H1 (cell line): Measurements from ENCODE around the gene PTPN2. TPM values are rescaled to one million over a fixed set of nuclear protein-coding genes. Genes with fewer than 3 reads are reported as not detected.

Experiments
- CTCF ChIA-PET: fragments of 300-600 bp; sonication (Branson Sonifier 250); formaldehyde crosslinking; loops from one replicate; lab custom pipeline; 2021; ENCODE audit not compliant: partially characterized antibody; lab: Charles Lee
- POLR2A ChIA-PET: fragments of 300-600 bp; sonication (Branson Sonifier 250); formaldehyde crosslinking; loops from one replicate; lab custom pipeline; 2021; ENCODE audit warnings: inconsistent platforms; ENCODE audit not compliant: partially characterized antibody; lab: Charles Lee
- DNase-seq, 2 experiments: peaks; one replicate each; pipeline versions ENCODE4 v3.0.0 to v3.0.0-alpha.2; 2010 to 2022; ENCODE audit warnings: low spot score in 2 of 2, low read depth in 1 of 2, mixed read lengths in 1 of 2
- FAIRE-seq: peaks from 2 replicates; lab custom pipeline; 2011; peaks lifted over from hg19 to GRCh38; lab: Jason Lieb, UNC
- H2AFZ ChIP-seq: 2 replicates; pipeline ENCODE4 v1.8.1; 2012; ENCODE audit warnings: low read length, inconsistent platforms
- H2AK5ac ChIP-seq: 2 replicates; pipeline ENCODE4 v1.6.1; 2013; ENCODE audit warnings: low read depth, low read length
- H2BK120ac ChIP-seq: replicated peaks from 2 replicates; pipeline ENCODE3; 2013; ENCODE audit warnings: low read depth, low read length, inconsistent platforms
- H2BK12ac ChIP-seq: 2 replicates; pipeline ENCODE4 v1.6.1; 2013; ENCODE audit warnings: low read depth, low read length
- H2BK15ac ChIP-seq: 2 replicates; pipeline ENCODE4 v1.6.1; 2013; ENCODE audit warnings: low read length
- H2BK20ac ChIP-seq: 2 replicates; pipeline ENCODE4 v1.6.1; 2013; ENCODE audit warnings: low read length
- H2BK5ac ChIP-seq: 2 replicates; pipeline ENCODE4 v1.6.1; 2013; ENCODE audit warnings: low read depth, low read length
- H3K14ac ChIP-seq: 2 replicates; pipeline ENCODE4 v1.6.1; 2013; ENCODE audit warnings: inconsistent platforms; ENCODE audit not compliant: insufficient read length
- H3K18ac ChIP-seq: 2 replicates; pipeline ENCODE4 v1.6.1; 2013; ENCODE audit warnings: low read length; ENCODE audit errors: extremely low read depth
- H3K23ac ChIP-seq: 2 replicates; pipeline ENCODE4 v1.6.1; 2013; ENCODE audit warnings: inconsistent platforms; ENCODE audit not compliant: insufficient read length
- H3K23me2 ChIP-seq: 2 replicates; pipeline ENCODE4 v1.6.1; 2013; ENCODE audit warnings: low read depth, low read length
- H3K27ac ChIP-seq: 2 replicates; pipeline ENCODE4 v1.6.1; 2011; ENCODE audit warnings: low read depth, low read length, inconsistent platforms
- H3K27me3 ChIP-seq, 4 experiments: replicated peaks in 1 of 4; 1 replicate in 1 of 4; 2 replicates in 3 of 4; pipeline versions ENCODE4 v1.6.1 to v1.8.1; 2011 to 2013; ENCODE audit warnings: low read length in 3 of 4, mild to moderate bottlenecking in 3 of 4, inconsistent platforms in 2 of 4, mixed read lengths in 2 of 4, moderate library complexity in 1 of 4; ENCODE audit not compliant: control insufficient read depth in 3 of 4, insufficient read depth in 3 of 4; ENCODE audit errors: extremely low read depth in 1 of 4
- H3K36me3 ChIP-seq, 4 experiments: 2 replicates each; pipeline versions ENCODE4 v1.6.1 to v1.8.1; 2011 to 2013; ENCODE audit warnings: mild to moderate bottlenecking in 4 of 4, low read length in 3 of 4, moderate library complexity in 2 of 4, control low read depth in 1 of 4, inconsistent platforms in 1 of 4; ENCODE audit not compliant: insufficient read depth in 4 of 4, control insufficient read depth in 2 of 4
- H3K4ac ChIP-seq: replicated peaks from 2 replicates; pipeline ENCODE3; 2013; ENCODE audit warnings: low read length, low read depth, mixed read lengths, inconsistent platforms; ENCODE audit not compliant: insufficient read length
- H3K4me1 ChIP-seq, 4 experiments: replicated peaks in 1 of 4; 1 replicate in 1 of 4; 2 replicates in 3 of 4; pipeline versions ENCODE4 v1.6.1 to v1.8.1; 2011 to 2013; ENCODE audit warnings: low read length in 3 of 4, inconsistent platforms in 2 of 4, mixed read lengths in 1 of 4; ENCODE audit not compliant: insufficient read depth in 4 of 4, control insufficient read depth in 3 of 4
- H3K4me2 ChIP-seq, 2 experiments: 2 replicates each; pipeline versions ENCODE4 v1.6.1 to v1.8.1; 2011 to 2013; ENCODE audit warnings: low read depth in 2 of 2, low read length in 2 of 2, control low read depth in 1 of 2, inconsistent platforms in 1 of 2, mild to moderate bottlenecking in 1 of 2; ENCODE audit not compliant: insufficient read depth in 1 of 2
- H3K4me3 ChIP-seq, 4 experiments: fragments of 200-600, 300-600 bp in 1 of 4; sonication (generic), shearing (Covaris generic), sonication (Bioruptor Twin) in 1 of 4; 2 replicates each; pipeline versions ENCODE4 v1.5.1 to v1.8.1; 2011 to 2016; ENCODE audit warnings: low read length in 4 of 4, low read depth in 3 of 4, control low read depth in 2 of 4, inconsistent platforms in 2 of 4, mild to moderate bottlenecking in 2 of 4, mixed read lengths in 1 of 4, moderate library complexity in 1 of 4; ENCODE audit not compliant: insufficient read depth in 2 of 4; ENCODE audit errors: extremely low read depth in 1 of 4
- H3K56ac ChIP-seq: replicated peaks from 2 replicates; pipeline ENCODE3; 2013; ENCODE audit warnings: low read depth, mild to moderate bottlenecking, mixed read lengths, low read length, inconsistent platforms; ENCODE audit not compliant: insufficient read length
- H3K79me1 ChIP-seq: 2 replicates; pipeline ENCODE4 v1.6.1; 2013; ENCODE audit warnings: low read depth, low read length, control low read depth
- H3K79me2 ChIP-seq, 2 experiments: 2 replicates each; pipeline versions ENCODE4 v1.6.1 to v1.8.1; 2012 to 2013; ENCODE audit warnings: low read length in 2 of 2, mild to moderate bottlenecking in 2 of 2, inconsistent platforms in 1 of 2; ENCODE audit not compliant: insufficient read depth in 2 of 2, control insufficient read depth in 1 of 2
- H3K9ac ChIP-seq, 4 experiments: replicated peaks in 1 of 4; 1 replicate in 1 of 4; 2 replicates in 3 of 4; pipeline versions ENCODE4 v1.6.1 to v1.8.1; 2011 to 2013; ENCODE audit warnings: low read depth in 3 of 4, low read length in 3 of 4, control low read depth in 2 of 4, mild to moderate bottlenecking in 2 of 4, moderate library complexity in 2 of 4, inconsistent platforms in 1 of 4; ENCODE audit errors: extremely low read depth in 1 of 4
- H3K9me3 ChIP-seq, 2 experiments: 2 replicates each; pipeline versions ENCODE4 v1.6.1 to v1.8.1; 2012 to 2013; ENCODE audit warnings: mild to moderate bottlenecking in 2 of 2, moderate library complexity in 2 of 2, control low read depth in 1 of 2, inconsistent platforms in 1 of 2, low read depth in 1 of 2, low read length in 1 of 2, mixed read lengths in 1 of 2; ENCODE audit not compliant: insufficient read depth in 2 of 2
- H4K20me1 ChIP-seq, 2 experiments: replicated peaks in 1 of 2; 2 replicates each; pipeline versions ENCODE3 to v1.8.1; 2011 to 2013; ENCODE audit warnings: inconsistent platforms in 2 of 2, low read length in 2 of 2, mild to moderate bottlenecking in 1 of 2; ENCODE audit not compliant: insufficient read depth in 2 of 2, control insufficient read depth in 1 of 2
- H4K5ac ChIP-seq: 2 replicates; pipeline ENCODE4 v1.6.1; 2013; ENCODE audit warnings: low read length, low read depth, mixed read lengths, inconsistent platforms; ENCODE audit not compliant: insufficient read length
- H4K8ac ChIP-seq: 2 replicates; pipeline ENCODE4 v1.8.0; 2013; ENCODE audit warnings: mild to moderate bottlenecking, moderate library complexity, low read length, inconsistent platforms; ENCODE audit not compliant: insufficient read depth; ENCODE audit errors: extremely low read depth
- H4K91ac ChIP-seq: replicated peaks from 2 replicates; pipeline ENCODE3; 2013; ENCODE audit warnings: low read length, mixed read lengths, inconsistent platforms; ENCODE audit not compliant: insufficient read length
- ASH2L ChIP-seq: fragments of 200-600, 300-600 bp; sonication (generic); IDR thresholded peaks from one replicate; pipeline ENCODE4 v1.7.1; 2017; ENCODE audit warnings: low read length
- KDM1A ChIP-seq: fragments of 200-600, 300-600 bp; sonication (generic); IDR thresholded peaks from 2 replicates; pipeline ENCODE4 v1.7.1; 2016; ENCODE audit warnings: mild to moderate bottlenecking, low read length, borderline replicate concordance
- SP1 ChIP-seq: IDR thresholded peaks from 2 replicates; pipeline ENCODE4 v1.6.1; 2011; ENCODE audit warnings: low read depth, low read length
- SP4 ChIP-seq: IDR thresholded peaks from 2 replicates; pipeline ENCODE4 v1.6.1; 2012; ENCODE audit warnings: low read length, inconsistent platforms
- WGBS, 2 experiments: shearing (Covaris generic) in 1 of 2; methylation state at CpG; one replicate each; pipeline versions ENCODE4 v1.1.6 to v1.1.7; 2013 to 2015; ENCODE audit warnings: low lambda C conversion rate in 2 of 2, mixed read lengths in 2 of 2, inconsistent platforms in 1 of 2, low coverage in 1 of 2, missing lambda C conversion rate in 1 of 2; ENCODE audit not compliant: insufficient replicate concordance in 2 of 2, insufficient coverage in 1 of 2, insufficient read length in 1 of 2; ENCODE audit errors: extremely low coverage in 1 of 2, missing lambda C conversion rate in 1 of 2; 5-methylcytosine and 5-hydroxymethylcytosine counted together
- polyA plus RNA-seq, 7 experiments: library from polyadenylated mRNA; depleted of rRNA in 3 of 7; stranded (reverse) in 5 of 7; unstranded in 2 of 7; fragments of >200 nt in 5 of 7; fragments of 200-250 nt in 2 of 7; gene quantifications; 1 replicate in 5 of 7; 2 replicates in 1 of 7; 4 replicates in 1 of 7; pipeline versions ENCODE4 v1.2.1 to v1.2.3, GENCODE V29; 2011 to 2013; ENCODE audit warnings: missing spikeins in 2 of 7, mixed read lengths in 2 of 7
- total RNA-seq: library from RNA; stranded (reverse); fragmentation: NEBNext Ultra II Directional; extraction: Animal tissue kit (Norgen Biotek cat#: 25700); gene quantifications from 2 replicates; pipeline ENCODE4 v1.2.1, GENCODE V29; 2021

Gene PTPN2
- total and polyA plus RNA-seq, 2 of the 8 experiments (the other 6 are each of a cell fraction or from before 2014, with no cell fraction given) = 16.4 to 54.0 TPM

GRCh38 chr18:12779043-12779442, 105.0 kb downstream of the PTPN2 start:
- H2BK5ac ChIP-seq = no peak overlapping the region
- H3K56ac ChIP-seq = no peak overlapping the region
- CTCF ChIA-PET = interaction anchor here (1.1 to 2.1 kb wide), 3 partner anchors 10 to 155 kb away, joined by 3 to 4 read pairs (median 4); no protein-coding TSS in a partner anchor
- no peak for TF ChIP-seq SP4
- TF ChIP-seq KDM1A = peak; percentile 59; the same call in 1 of the 2 replicates
- TF ChIP-seq SP1 = no peak
- TF ChIP-seq ASH2L = no peak
- TF ChIP-seq, all 59 proteins: peak for 1
- 92% methylated on average over 11 of the region's 11 CpGs; no CpG with 5 or more reads in 1 of the 2 experiments for WGBS, 2 experiments
- Histone ChIP-seq H3K27me3 (peaks cover 0 to 28% (median 15%) of the 10 kb centered on the region in 4 experiments; a peak in 5 of 7 replicates), H2BK12ac (no peak overlapping the region), H4K20me1 (peaks cover 0 to 2% of the 10 kb centered on the region in 2 experiments), H4K91ac (no peak overlapping the region), H3K4me3 (no peak overlapping the region), H3K79me1 (no peaks in the 10 kb centered on the region), H3K27ac (no peak overlapping the region), H3K9me3 (no peaks in the 10 kb centered on the region; a peak in 1 of 4 replicates), H3K4me1 (no peaks in the 10 kb centered on the region), H3K9ac (no peak overlapping the region), H2BK20ac (no peak overlapping the region), H2BK120ac (no peak overlapping the region), H3K14ac (no peak overlapping the region), H2AK5ac (no peak overlapping the region), H3K4ac (no peak overlapping the region), H3K4me2 (no peak overlapping the region), H3K36me3 (no peaks in the 10 kb centered on the region), H2AFZ (no peak overlapping the region), H2BK15ac (no peak overlapping the region), H3K18ac (no peak overlapping the region), H3K79me2 (no peaks in the 10 kb centered on the region), H3K23me2 (peaks cover 2% of the 10 kb centered on the region; the same call in 1 of the 2 replicates), H3K23ac (no peak overlapping the region), H4K8ac (no peak overlapping the region), H4K5ac (no peak overlapping the region)
- no peak for FAIRE-seq
- POLR2A ChIA-PET = no interaction called here
- DNase-seq = peak in 1 of 2 experiments; percentile 26
